ENCODE measurements around the gene LDLRAD1.
"Not testable (repeated sequence)": the region's sequence is repeated elsewhere in the genome, so short reads cannot be mapped to it uniquely, and the experiment has no call there.

The LDLRAD1 gene

DNA sequence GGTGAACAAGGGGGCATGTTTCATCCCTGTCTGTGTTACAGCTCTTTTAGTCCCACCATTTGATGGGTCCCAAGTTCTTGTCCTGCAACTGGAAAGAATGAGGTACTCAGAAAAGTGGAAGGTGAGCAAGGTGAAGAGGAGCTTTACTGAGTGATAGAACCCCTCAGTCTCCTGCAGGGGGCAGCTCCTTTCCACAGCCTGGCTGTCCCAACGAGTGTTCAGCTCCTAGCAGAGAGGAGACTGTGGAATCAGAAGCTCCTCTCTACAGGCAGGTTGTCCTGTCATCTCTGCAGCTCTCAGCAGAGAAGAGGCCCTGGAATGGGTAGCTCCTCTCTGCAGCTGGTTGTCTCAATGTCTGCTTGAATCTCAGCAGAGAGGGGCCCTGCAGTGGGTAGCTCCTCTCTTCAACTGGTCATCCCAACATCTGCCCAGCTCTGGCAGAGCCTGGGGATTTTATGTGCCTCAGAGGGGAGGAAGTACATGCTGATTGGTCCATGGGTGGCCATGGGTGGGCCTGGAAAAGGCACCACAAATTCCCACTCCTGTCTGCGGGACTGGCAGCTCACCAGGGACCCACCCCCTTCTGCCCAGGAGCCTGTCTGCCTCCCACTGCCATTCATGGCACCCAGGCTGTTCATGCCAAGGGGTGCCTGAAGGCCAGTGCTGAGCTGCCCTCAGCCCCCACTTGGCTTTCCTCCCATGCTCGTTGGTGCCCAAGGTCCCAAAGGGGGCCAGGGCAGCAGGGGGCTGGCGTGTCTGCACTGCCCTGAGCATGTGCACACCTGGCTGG lies 25.7 kb downstream of the LDLRAD1 start:
- no peak for DNase-seq

DNA sequence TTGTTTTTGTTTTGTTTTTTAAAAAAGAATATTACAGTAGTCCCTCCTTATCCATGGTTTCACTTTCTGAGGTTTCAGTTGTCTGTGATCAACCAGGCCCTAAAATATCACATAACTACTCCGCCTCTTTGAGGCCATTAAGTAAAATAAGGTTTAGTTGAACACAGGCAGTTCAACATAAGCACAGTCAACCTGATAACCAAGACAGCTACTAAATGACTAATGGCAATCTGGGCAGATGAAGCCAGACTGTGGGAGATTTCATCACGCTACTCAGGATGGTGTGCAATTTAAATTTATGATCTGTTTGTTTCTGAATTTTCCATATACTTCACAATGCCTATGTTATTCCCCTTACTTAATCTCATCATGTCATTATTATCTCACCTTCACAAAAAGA lies 30.1 kb downstream of the LDLRAD1 start:
- DNase-seq = no peak

DNA sequence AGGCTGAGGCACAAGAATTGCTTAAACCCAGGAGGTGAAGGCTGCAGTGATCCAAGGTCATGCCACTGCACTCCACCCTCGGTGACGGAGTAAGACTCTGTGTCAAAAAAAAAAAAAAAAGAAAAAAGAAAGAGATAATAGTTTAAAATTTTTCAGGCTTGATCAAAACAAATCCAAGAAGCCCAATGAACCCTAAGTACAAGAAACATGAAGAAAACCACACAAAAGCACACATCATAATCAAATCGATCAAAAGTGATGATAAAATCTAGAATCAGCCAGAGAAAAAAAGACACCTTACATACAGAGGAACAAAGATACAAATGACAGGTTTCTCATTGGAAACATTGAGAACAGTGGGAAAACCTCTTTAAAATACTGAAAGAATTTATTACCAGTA lies 31.5 kb downstream of the LDLRAD1 start:
- DNase-seq = no peak

DNA sequence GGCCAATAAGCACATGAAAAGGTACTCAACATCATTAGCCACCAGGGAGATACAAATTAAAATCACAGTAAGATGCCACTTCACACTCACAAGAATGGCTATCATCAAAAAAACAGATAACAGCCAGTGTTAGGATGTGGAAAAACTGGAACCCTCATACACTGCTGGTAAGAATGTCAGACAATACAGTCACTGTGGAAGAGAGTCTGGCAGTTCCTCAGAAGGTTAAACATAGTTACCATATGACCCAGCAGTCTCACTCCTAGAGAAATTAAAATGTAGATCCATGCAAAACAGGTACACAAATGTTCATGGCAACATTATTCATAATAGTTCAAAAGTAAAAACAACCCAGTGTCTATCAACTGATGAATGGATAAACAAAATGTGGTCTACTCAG lies 33.3 kb downstream of the LDLRAD1 start:
- DNase-seq = no peak

DNA sequence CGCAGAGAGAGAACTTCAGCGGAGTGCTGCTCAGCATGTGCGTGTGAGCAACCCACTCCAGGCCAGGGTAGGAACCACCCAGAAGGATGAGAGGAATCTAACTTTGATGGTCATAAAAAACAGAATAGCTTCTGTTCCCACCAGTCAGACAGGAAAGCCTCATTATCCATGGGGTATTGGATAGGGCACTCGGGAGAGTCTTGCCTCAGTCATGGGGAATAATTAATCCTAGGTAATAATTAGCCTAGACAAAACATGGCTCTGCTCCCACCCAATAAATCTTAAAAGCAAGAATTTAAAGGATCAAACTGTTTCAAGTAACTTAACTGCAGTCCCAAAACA lies 35.3 kb downstream of the LDLRAD1 start:
- no peak for DNase-seq

DNA sequence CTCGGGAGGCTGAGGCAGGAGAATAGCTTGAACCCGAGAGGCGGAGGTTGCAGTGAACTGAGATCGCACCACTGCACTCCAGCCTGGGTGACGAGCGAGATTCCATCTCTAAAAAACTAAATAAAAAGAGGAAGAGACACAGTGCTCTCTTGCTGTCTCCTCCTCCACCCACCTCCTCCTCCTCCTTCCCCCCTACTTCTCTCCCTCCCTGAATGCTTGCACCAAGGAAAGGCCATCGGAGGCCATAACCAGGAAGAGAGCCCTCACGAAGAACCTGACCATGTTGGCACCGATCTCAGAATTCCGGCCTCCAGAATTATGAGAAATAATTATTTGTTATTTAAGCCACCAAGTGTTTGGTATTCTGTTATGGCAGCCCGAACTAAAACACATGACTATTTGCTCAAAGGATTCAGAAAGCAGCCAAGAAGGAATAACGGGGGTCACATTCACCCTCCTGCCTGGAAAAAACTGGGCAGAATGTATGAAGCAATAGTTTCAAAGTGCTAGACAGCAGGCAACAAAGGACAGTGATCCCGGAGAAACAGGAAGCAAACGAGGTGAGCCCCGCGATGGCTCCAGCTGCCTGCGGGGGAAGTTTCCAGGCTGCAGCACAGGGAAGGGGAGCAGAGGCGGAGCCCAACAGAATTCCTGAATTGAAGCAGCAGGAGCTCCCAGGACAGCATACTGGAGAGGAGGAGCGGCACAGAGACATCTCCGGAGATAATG lies 35.8 kb downstream of the LDLRAD1 start:
- no peak for DNase-seq

DNA sequence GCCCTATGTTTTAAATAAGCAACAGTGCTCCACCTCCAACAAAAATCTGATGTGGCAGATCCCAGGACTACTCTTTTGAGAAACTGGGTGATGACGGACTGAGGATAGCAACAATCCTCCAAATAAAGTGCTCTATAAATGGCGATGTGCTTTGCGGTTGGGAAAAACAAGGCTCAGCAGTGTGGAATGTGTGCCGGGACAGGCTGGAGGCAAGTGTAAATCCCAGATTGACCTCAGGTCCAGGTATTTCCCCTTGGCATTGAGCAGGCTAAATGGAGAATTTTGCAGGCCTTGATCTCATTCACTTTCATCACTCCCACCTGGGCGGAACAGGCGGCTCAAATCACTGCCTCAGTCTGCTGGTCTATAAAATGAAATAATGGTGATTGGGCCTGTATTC lies 36.8 kb downstream of the LDLRAD1 start:
- DNase-seq = no peak

DNA sequence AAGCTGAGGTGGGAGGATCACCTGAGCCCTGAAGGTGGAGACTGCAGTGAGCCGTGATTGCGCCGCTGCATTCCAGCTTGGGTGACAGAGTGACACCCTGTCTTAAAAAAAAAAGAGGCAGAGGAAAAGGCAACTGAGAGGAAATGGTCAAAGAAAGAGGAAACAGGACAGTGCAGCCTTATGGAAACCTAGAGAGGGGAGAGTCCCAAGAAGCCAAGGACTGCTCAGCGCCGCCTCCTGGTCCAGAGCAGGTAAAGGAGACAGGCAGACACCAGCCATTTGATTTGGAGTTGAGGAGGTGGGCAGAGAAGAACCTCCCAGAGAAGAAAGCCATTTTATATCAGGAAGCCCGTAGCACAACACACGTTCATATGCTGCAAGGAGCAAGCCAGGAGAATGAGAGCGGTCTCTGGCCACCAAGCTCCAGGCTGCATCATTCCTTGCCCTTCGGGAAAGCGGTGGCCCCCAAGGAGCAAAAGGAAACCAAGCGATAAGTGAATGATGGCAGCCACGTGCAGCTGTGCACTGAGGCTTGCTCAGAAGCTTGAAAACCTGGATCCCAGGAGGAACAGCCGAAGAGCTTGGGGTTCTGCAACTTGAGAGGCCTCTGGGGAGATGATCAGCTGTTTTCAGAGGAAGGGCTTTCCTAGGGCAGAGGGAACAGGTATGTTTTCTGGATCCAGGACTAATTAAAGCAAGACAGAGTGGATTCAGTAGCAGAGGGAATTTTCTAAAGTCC lies 38.1 kb downstream of the LDLRAD1 start:
- no peak for DNase-seq

DNA sequence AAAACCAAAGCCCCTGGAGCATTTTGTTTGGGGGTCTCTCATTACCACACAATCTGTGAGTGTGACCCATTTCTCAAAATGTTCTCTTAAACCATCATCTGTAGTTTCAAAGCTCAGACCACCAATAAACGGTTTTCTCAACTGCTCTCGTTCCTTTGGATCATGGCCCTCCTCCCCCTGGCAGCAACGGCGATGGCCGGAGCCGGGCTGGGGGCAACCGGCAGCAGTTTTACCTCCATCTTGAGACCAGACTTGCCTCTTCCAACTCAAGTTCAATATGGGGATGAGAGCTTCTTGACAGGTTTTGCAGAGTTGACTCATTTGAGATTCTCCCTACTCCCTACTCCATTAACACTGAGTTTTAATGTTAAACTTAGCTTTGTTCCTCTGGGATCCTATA lies 42.1 kb downstream of the LDLRAD1 start:
- DNase-seq = no peak

DNA sequence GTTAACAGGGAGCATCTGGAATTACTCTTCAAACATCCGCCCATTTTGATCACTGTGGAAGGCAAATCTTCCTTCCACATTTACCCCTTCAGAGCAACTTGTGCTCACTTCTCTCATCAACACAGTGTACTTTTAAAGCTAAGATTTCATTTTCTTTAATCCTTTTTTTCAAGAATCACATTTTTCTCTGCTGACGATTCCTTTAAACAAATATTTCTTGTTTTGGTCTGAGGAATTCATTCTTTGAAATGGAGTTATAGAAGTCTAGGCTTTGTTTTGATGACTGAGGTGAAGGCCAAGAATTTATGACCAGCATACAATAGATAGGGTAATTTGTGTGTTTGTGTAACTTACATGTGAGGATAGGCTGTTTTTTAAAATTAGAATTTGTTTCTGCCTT lies 46.3 kb downstream of the LDLRAD1 start:
- no peak for DNase-seq

DNA sequence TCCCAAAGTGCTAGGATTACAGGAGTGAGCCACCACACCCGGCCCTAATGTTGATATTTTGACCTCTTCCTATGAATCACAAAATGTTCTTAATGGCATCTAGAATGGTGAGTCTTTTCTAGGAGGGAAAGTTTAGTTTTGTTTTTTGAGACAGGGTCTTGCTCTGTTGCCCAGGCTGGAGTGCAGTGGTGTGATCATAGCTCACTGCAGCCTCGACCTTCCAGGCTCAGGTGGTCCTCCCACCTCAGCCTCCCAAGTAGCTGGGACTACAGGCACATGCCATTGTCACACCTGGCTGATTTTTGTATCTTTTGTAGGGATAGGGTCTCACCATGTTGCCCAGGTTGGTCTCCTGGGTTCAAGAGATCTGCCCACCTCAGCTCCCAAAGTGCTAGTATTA lies 48.7 kb downstream of the LDLRAD1 start:
- not testable (repeated sequence) for DNase-seq

DNA sequence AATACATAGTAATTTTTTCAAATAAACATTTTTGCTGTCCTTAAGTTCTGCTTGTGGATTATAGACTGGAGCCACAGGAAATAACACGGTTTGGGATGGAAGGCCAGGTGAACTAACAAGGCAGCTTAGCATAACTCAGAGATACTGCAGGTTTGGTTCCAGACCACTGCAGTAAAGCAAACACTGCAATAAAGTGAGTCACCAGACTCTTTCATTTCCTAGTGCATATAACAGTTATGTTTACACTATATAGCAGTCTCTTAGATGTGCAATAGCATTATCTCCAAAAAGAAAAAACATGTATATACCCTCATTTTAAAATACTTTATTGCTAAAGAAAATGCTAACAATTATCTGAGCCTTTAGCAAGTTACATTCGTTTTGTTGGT lies 49.9 kb downstream of the LDLRAD1 start:
- DNase-seq = no peak

DNA sequence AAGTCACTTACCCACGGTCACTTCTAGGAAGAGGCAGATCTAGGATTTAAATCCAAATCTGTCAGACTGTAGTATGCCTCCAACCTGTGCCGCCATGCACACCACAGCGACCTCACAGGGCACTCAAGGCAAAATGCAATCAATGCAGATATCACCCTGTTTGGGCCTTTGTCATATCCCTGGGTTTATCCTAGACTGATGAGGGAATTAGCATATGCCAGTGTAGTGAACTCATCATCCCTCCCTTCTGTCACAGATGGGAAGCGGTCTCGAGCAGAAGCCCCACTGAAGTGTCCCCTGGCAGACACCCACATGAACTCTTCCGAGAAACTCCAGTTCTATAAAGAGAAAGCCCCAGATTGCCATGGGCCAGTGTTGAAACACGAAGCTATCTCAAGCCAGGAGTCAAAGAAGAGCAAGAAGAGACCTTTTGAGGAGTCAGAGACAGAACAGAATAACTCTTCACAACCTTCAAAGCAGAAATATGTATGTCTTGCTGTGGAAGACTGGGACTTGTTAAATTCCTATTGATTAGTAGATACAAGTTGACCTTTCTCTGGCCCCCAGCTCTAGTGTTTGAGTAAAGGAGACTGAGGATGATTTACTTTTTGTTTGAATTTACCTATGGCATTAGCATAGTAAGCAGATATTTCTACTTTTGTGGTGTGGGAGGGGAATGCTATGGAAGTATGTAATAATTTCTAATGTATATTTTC lies 50.4 kb downstream of the LDLRAD1 start:
- no peak for DNase-seq

DNA sequence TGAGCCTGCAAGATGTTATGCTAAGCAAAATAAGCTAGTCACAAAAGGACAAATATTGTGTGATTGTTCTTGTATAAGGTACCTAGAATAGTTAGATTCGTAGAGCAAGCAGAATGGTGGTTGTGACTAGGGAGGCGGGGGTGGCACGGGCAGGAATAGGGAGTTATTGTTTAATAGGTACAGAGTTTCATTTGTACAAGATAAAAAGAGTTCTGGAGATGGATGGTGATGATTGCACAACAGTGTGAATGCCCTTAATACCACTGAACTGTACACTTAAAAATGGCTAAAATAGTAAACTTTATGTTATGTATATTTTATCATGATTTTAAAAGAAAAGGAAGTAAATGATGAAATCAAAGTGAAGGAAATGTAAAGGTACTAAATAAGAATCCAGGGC lies 51.2 kb downstream of the LDLRAD1 start:
- no peak for DNase-seq

DNA sequence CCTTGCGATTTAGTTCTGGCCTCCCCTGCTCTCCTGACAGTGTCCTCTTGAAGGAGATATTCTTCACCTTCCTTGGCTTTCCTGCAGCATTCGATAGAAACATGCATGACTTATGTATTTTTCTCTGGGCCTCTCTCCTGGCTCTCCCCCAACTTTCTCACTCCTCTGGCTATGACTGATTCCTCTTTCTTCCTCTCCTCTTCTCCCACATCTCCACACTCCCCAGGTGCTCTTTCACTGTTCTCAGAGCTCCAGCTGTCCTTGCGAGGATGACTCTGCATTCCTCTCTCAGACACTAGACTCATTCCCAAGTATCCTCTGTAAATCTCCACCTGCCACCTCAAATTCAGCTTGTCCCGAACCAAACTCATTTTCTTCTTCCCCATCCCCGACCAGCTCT lies 53.9 kb downstream of the LDLRAD1 start:
- DNase-seq = no peak

DNA sequence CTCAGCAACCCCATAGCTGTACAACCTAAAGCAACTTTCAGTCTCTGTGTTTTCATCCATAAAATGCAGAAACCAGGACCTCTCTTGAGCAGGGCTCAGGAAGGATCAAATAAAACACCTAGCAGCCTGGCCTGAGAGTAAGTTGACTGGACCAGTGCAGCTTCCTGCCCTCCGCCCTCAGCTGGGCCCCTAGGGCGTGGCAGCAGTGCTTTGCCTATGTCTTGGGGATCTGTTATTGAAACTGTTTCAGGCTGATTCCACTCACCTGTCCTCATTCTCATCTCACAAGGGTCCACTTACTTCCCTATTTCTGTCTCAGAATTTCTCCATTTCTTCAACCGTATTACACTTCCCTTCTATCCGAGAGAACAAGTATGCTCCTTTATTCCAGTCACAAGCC lies 54.5 kb downstream of the LDLRAD1 start:
- no peak for DNase-seq

DNA sequence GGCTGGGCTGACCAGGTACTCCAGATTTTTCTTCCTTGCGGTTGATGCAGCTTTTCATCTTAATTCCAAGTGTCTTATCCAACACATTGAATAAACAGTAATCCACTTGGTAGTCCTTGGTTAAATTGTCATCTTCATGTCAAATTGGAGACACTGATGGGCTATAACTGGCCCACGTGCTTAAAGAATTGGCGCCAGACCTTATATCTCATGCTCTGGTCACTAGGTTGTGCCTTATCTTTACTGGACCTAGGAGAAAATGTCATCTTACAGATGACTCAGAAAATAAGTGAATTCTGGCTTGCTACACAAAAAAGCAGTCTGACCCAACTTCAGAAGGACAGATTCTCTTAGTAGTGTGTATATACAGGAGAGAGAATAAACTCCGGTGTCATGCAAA lies 55.6 kb downstream of the LDLRAD1 start:
- DNase-seq = no peak

DNA sequence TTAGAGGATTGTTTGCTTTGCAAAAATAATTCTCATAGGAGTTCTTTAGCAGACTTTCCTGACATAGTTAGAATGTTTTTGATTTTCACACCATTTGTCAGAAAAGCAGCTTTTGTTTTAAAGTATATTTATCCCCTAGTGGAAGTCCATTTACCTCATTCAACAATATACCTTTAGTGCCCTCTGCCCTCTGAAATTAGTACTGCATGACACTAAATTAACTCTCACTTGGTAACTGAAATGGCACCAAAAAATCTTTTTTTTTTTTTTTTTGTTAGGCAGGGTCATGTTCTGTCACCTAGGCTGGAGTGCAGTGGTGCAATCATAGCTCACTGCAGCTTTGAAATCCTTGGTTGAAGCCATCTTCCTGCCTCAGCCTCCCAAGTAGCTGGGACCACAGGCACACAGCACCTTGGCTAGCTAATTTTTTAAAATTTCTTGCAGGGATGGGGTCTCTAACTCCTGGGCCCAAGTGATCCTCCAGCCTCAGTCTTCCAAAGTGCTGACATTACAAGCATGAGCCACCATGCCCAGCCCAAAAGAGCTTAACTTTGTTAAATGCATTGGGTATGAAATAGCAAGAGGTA lies 58.2 kb downstream of the LDLRAD1 start:
- no peak for DNase-seq
